ENCODE results near the gene HES4.
A peak's percentile ranks its signal among the peaks of the same experiment; 100 is the strongest.
"Not testable (repeated sequence)": the region's sequence is repeated elsewhere in the genome, so short reads cannot be mapped to it uniquely, and the experiment has no call there.

Gene HES4

DNA sequence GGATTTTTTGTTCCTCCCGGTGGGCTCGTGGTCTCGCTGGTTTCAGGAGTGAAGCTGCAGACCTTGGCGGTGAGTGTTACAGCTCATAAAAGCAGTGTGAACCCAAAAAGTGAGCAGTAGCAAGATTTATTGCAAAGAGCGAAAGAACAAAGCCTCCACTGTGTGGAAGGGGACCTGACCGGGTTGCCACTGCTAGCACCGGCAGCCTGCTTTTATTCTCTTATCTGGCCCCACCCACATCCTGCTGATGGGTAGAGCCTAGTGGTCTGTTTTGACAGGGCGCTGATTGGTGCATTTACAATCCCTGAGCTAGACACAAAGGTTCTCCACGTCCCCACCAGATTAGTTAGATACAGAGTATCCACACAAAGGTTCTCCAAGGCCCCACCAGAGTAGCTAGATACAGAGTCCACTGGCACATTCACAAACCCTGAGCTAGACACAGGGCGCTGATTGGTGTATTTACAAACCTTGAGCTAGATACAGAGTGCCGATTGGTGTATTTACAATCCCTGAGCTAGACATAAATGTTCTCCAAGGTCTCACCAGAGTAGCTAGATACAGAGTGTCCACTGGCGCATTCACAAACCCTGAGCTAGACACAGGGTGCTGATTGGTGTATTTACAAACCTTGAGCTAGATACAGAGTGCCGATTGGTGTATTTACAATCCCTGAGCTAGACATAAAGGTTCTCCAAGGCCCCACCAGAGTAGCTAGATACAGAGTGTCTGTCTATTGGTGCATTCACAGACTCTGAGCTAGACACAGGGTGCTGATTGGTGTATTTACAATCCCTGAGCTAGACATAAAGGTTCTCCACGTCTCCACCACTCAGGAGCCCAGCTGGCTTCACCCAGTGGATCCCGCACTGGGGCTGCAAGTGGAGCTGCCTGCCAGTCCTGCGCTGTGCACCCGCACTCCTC is 17.8 kb upstream of the HES4 start:
- DNase-seq, result not testable (repeated sequence)

DNA sequence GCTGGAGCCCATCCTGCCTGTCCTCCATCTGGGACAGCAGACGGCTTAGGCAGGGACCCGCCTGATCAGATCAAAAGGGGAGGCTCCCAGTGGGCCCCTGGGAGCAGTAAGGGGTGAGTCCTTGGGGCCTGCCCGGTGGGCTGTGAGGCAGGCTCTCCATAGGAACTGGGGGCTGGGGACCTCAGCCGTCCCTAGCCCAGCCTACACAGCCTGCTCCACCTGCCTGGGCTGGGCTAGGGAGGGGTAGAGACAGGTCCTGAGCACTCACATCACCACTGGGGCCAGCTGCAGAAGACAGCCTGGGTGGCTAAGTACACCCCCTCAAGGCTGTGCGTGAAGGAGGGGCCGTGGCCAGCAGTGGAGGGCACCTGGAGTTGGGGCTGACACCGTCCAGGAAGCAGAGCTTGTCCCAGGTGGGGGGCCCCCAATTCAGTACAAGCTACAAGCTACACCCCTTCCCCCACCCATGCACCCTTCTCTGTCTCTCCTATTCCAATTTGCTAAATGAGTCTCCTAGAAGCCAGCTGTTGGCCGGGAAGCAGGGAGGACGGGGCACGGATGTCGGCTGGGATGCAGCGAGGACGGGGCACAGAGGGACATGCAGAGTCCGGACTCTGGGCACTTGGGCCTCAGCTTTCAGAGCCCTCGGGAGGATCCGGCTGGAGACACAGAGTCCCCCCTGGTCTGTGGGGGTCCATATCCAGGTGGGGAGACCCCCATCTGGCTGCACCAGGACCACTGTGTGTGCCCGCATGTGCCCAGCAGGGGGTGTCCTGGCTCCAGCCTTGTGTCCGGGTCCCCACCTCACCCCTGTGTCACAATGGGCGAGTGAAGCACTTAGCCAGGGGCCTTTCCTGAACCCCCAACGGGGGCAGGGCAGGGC is 15.1 kb upstream of the HES4 start:
- DNase-seq, result peak; percentile 64

DNA sequence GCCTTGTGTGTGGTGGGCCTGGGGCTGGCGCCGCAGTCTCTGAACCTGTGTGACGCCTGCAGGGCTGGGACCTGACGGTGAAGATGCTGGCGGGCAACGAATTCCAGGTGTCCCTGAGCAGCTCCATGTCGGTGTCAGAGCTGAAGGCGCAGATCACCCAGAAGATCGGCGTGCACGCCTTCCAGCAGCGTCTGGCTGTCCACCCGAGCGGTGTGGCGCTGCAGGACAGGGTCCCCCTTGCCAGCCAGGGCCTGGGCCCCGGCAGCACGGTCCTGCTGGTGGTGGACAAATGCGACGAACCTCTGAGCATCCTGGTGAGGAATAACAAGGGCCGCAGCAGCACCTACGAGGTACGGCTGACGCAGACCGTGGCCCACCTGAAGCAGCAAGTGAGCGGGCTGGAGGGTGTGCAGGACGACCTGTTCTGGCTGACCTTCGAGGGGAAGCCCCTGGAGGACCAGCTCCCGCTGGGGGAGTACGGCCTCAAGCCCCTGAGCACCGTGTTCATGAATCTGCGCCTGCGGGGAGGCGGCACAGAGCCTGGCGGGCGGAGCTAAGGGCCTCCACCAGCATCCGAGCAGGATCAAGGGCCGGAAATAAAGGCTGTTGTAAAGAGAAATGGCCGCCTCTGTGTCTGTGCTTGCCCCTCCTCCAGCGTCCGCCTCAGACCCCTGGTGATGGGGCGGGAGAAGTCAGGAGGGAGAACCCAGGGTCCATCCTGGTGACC is 14.2 kb upstream of the HES4 start:
- DNase-seq, result peak; percentile 59

DNA sequence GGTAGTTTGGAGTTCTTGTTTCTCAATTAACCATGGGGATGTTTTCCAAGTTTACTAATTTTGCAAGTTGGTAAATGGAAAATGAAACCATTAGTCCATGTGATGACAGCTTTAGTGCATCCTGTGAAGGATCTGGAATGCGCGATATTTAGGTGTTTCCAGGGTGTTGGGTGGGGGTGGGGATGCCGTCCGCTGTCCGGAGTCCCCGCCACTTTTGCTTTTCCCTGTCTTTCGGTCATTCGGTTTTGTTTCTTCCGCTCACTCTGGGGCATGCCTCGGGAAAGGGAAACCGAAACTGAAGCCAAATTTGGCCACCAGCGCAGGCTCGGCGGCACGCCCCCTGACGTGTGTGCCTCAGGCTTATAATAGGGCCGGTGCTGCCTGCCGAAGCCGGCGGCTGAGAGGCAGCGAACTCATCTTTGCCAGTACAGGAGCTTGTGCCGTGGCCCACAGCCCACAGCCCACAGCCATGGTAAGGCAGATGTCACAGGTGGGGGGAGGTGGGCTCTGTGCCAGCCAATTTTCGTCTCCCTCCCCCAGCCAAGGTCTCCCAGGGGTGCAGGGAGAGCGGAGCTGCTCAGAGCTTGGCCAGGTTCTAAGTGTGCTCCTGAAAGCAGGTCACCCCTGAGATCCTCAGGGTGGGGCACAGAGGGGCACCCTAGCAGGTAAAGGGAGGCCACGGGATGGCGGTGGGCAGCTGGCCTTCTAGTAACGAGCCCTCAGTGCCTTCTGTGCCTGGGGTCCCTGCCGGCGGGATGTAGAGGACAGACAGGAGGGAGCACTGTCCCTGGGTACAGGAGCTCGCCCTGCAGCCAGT is 13.4 kb upstream of the HES4 start, which contains the start of gene ISG15:
TSS of gene ISG15 (plus strand) at position 393 of the 817 bp plus-strand sequence. CDS start at position 470, 77 bp downstream.
- peak; percentile 89 for DNase-seq

DNA sequence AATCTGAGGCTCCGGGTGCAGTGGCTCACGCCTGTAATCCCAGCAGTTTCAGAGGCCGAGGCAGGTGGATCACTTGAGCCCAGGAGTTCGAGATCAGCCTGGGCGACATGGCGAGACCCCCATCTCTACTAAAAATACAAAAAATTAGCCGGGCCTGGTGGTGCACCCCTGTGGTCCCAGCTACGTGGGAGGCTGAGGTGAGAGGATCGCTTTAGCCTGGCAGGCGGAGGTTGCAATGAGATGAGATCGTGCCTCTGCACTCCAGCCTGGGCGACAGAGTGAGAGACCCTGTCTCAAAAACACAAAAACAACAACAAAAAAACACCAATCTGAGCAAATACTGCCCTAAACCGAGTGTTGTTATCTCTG is 12.8 kb upstream of the HES4 start:
- not testable (repeated sequence) for DNase-seq

DNA sequence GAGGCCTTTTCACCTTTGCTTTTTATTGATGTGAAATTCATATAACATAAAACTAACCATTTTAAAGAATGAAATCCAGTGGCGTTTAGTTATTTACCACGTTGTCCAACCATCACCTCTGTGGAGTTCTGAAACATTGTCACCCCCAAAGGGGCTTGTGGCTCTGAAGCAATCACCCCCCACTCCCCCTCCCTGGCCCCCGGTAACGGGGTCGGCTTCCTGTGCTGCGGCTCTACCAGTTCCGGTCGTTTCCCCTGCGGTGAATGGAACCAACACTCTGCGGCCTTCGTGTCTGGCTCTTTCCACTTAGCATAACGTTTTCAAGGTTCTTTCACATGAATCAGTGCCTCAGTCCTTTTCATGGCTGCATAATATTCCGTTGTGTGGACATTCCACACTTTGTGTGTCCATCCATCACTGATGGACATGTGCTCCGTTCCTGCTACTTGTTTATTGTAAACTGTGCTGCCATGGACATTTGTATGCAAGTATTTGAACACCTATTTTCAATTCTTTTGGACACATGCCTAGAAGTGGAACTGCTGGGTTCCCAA is 11.6 kb upstream of the HES4 start:
- no peak for DNase-seq

DNA sequence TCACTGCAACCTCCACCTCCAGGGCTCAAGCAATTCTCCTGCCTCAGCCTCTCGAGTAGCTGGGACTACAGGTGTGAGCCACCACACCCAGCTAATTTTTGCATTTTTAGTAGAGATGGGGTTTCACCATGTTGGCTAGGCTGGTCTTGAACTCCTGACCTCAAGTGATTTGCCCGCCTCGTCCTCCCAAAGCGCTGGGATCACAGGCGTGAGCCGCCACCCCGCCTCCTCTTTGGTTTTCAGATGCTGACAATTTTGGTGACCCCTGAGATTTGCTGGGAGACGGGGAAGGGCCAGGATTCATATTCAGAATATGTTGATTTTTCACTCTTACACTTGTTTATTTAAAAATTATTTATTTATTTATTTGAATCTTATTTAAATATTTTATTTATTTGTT is 10.2 kb upstream of the HES4 start:
- not testable (repeated sequence) for DNase-seq

DNA sequence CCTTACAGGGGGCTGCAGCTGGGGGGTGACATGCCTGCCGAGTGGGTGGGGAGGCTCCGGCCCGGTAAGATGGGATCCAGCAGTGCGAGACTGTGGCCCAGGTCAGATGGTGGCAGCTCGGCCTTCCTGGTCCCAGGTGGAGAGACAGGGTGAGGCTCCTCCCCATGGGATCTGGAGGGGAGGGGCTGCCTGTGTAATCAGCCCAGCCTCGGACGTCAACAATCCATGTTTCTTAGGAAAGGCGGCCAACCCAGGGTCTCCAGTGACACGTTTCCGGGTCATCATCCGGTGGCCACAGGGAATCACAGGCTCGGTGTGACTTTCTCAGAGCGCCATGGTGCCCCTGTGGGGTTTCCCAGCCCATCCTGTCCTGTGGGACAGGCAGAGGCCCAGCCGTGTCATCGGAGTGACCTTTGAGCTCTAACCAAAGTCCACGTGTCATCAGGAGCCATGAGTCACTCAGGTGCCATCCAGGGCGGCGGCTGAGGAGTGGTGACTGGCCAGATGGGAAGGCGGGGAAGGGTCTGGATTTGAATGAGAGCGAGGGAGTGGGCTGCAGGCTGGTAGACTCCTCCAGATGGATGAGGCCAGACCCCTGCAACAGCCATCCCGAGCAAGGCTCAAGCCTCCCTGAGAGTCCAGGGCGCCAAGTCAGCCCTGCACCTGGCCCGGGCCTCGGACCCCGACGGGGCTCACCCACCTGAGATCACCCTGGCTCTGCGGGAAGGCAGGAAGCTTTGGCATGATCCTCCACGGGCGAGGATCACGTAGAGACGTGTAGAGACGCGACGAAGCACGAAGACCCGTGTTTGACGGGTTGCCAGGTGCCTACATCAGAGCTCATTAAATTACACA is 6.6 kb upstream of the HES4 start:
- DNase-seq, result no peak

DNA sequence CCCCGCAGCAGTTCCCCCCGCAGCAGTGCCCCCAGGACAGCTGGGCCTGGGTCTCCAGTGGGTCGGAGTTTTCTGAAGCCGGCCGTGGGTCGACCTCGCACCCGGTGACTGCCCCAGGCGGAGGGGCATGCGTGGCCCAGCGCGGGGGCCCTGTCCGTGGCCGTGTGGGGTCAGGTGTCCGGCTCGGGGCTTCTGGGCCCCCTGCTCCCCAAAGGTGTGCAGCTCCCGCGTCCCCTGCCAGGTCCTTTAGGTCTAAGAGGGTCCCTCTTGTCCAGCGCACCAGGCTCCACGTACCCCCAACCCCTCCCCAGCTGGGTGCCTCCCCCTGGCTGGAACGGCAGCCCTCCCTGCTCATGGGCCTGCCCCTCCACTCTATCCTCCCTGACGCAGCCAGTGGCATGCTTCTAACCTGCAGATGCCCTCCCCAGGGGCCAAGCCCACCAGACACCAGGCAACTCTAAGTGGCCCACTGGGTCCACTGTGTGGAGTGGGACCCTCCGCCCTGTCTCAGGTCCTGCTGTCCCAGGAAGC is 5.9 kb upstream of the HES4 start:
- no peak for DNase-seq

DNA sequence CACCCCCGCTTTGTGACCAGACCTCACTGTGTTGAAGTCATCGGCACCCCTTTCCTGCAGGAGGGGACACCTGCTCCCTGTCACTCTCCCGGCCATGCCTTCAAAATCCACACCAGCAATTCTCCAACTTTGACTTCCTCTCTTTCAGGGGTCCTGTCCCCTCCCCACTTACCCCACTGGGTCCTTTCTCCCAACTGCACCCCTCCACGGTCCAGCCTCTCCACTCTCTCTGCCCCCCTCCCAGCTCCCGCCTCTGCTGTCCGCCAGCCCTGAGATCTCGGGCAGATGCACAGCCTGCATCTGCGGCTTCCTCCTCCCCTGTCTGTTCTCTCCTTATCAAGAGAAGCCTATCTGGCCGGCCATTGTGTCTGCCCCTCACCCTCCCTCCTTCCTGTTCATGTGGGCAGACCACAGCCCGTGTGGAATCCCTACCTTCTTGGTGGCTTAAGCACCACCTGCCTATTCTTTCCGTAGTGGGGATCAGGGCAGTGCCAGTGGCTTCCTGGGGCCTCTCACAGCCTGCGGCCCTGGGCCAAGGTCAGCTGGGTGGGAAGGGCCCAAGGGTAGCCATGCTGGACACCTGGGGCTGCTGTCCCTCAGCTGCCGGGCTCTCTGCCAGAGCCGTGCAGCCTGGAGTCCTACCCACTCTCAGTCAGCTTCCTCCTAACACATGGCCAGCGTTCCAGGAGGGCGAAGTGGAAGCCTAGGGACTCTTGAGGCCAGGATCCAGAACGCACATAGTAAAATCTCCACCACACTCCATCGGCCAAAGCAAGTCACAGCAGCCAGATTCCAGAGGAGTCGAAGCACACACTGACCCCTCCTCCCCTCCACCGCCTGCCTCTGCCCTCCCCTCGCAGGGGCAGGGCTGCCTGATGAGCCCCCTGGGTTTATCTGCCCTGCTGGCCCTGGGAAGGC is 5.1 kb upstream of the HES4 start:
- no peak for DNase-seq

DNA sequence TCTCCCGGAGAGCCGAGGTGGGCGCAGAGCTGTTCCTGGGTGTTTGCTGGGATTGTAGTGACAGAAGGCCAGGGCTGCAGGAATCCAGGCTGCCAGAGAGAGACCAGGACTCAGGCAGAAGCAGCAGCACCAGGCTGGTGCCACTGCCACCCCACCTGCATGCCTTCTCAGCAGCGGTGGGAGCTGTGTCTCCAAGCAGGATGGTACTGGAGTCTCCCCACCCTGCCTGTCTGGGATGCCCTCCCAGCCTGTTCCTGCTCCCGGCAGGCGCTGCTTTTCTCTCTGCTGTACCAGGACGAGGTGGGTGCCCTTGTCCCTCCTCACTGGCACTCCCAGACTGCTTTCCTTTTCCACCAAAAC is 4.5 kb upstream of the HES4 start:
- DNase-seq, result no peak

DNA sequence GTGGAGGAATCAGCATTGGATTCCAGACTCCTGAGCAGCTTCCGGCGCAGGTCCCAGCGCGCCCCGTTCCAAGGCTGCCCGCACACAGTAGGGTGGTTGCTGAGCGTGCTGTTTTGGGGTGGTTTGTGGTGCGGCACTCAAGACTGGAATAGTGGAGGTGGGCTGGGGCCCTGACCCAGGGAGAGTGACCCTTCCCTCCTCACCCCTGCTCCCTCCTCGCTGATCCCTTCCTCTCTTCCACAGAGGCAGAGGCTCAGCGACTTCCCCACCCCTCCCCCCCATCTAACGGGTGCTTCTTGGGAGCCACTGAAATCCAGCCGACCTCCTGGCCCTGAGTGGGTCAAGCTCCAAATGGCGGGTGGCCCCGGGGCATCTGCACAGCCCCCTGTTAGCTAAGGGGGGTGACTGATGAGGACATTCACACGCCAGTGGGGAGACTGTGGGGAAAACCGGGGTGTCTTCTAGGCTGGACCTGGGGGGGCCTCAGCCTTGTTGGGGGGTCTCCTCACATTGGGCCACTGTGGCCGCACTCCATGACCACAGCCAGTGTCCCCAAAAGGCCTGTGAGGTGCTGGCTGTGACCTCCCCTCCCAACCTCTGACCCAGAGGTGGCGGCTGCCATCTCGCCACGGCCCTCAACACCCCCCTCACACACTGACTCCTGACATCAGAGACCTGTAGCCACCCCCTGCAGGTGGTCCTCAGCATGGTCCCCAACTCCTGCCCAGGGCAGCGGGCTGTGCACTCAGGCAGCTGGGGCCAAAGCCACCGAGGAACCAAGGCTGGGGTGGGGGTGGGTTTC is 3.9 kb upstream of the HES4 start:
- DNase-seq, result no peak

DNA sequence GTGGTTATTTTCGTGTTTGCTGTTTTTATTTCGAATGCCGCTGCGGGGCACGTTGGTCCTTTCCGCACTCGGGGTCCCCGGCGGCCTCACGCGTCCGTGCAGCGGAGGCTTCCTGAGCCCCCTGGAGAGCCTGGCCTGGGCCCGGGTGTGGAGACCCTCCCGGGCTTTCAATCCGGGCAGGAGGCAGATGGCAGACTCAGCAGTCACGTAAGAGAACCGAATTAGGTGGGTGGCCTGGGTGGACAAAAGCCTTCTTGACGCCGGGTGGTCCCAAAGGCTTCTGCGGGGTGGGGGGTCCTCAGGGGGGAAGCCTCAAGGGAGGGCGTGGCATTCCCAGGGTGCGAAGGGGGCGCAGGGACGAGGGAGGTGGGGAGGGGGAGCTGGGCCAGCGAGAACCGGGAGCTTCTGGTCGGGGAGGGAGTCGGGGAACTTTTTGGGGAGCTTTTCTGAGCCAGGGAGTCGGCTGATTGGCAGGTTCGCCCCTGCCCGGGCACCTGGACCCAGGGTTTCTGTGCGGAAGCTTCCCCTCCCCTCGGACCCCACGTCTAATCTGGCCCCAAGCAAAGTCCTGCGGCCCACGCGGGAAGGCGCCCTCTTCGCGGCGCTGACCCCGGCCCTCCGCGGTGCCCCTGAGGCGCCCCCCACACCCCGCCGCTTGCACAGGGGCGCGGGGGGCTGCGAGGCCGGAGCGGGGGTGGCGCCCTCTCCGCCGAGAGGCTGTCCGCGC is 1.3 kb upstream of the HES4 start:
- no peak for DNase-seq

DNA sequence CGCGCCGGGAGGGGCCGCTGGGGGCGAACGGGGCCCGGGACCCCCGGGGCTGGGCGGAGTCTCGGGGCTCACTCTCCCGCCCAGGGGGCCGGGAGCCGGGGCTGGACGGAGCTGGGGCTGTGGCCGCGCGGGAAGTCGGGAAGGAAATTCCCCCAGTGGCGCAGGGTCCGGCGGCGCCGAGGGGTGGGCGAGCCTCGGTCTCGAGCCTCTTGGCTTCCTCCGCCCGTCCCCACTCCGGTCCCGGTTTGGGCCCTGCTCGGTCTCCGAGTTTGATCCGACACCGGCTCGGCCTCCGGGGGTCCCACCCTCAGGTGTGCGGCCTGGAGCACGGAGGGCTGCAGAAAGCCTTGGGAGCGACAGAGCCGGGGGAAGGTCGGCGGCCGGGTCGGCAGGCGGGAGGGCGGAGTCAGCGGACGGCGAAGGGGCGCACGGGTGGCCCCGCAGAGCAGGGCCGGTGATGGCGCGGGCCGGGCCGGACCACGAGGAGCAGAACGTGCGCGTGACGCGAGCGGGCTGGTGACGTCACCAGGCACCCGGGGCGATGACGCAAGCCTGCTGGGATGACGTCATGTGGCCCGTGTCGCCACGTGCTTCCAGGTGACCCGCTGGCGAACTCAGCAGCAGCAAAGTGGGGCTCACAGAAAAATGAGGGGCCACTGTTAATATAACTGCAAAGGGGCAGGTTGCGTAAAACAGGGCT is 610 bp upstream of the HES4 start:
- DNase-seq, result peak; percentile 90

DNA sequence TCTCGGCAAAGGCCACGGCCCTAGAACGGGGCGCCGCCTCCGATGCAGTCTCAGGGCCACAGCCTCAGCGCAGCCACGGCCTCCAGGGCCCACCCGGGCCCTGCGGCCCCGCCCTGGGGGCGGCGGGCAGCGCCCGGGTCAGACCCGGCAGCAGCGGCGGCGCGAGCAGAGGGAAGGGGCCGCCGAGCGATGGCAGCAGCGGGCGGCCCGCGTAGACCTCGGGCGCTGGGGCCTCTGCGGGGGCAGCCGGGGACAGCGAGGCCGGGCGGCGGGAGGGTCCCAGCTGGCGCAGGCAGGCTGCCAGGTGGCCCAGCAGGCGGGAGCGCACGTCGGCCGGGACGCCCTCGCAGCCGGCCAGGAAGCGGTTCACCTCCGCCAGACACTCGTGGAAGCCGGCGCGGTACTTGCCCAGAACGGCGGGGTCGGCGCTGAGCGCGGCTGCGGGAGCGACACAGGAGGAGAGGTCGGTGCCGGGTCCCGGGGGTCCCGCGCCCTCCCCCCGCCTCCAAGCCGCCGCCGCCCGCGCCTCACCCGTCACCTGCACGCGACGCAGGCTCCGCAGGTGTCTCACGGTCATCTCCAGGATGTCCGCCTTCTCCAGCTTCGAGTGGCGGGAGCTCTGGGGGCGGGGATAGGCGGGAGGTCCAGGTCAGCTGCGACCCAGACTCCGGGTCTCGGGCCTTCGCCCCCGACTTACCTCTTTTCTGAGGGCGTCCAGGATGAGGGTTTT is 737 bp downstream of the HES4 start:
- no peak for DNase-seq

DNA sequence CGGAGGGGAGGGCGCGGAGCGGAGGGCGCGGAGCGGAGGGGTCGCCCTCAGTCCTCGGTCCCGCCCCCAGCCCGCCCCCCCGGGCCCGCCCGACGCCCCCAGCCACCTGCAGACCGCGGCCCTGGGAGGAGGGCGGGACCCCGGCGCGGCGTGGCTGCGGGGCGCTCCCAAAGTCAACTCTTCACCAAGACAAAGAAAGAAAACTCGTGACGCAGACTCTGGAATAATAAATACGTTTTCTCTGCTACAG is 1.2 kb downstream of the HES4 start:
- DNase-seq, result no peak

Measured in activated CD8-positive, alpha-beta memory T cell treated with anti-CD3 and anti-CD28 coated beads, Interleukin-2, amount 50 U/mL, for 48 hours (primary cell).